Ovary (tissue), 9 donors: ENCODE results near the gene DSCAML1. TPM values are rescaled to one million over a fixed set of nuclear protein-coding genes. Genes with fewer than 3 reads are reported as not detected.

Experiments
- DNase-seq, 5 donors: peaks; one replicate each; pipeline ENCODE4 v3.0.0-alpha.2; 2019 to 2020
- H3K27ac ChIP-seq, 2 donors: fragments of 200-600 bp; one replicate each; pipeline versions ENCODE4 v1.5.1 to v1.8.0; 2019 to 2022
- H3K27me3 ChIP-seq: fragments of 200-600 bp; one replicate; pipeline ENCODE4 v1.8.0; 2022
- H3K36me3 ChIP-seq: fragments of 200-600 bp; sonication (generic); one replicate; pipeline ENCODE4 v1.5.1; 2019
- H3K4me1 ChIP-seq: one replicate; pipeline ENCODE4 v1.8.1; 2013; ENCODE audit warnings: mild to moderate bottlenecking, moderate library complexity; ENCODE audit not compliant: insufficient read depth
- H3K4me3 ChIP-seq: fragments of 200-600 bp; sonication (generic); one replicate; pipeline ENCODE4 v1.5.1; 2017
- H3K9me3 ChIP-seq, 2 donors: fragments of 200-600 bp in 1 of 2; sonication (generic) in 1 of 2; one replicate each; pipeline versions ENCODE4 v1.5.1 to v1.8.1; 2013 to 2019; ENCODE audit warnings: mild to moderate bottlenecking in 1 of 2, moderate library complexity in 1 of 2
- CTCF ChIP-seq, 3 donors: fragments of 450-650 bp in 2 of 3; fragments of 200-600 bp in 1 of 3; IDR thresholded peaks; one replicate each; pipeline versions ENCODE4 v1.5.1 to v1.8.0; 2016 to 2022; ENCODE audit warnings: antibody characterized with exemption in 3 of 3, mild to moderate bottlenecking in 1 of 3
- EP300 ChIP-seq: sonication (generic); formaldehyde crosslinking; IDR thresholded peaks from one replicate; pipeline ENCODE4 v1.6.1; 2017; ENCODE audit warnings: antibody characterized with exemption
- POLR2A ChIP-seq: fragments of 450-650 bp; IDR thresholded peaks from one replicate; pipeline ENCODE4 v1.6.1; 2017; ENCODE audit warnings: antibody characterized with exemption, mild to moderate bottlenecking, moderate library complexity
- WGBS, 3 donors: extraction: QIAGEN DNeasy Blood & Tissue Kit in 1 of 3; methylation state at CpG; one replicate each; pipeline versions ENCODE4 v1.1.5 to v1.1.7; 2013 to 2017; 5-methylcytosine and 5-hydroxymethylcytosine counted together
- intact Hi-C, 4 donors: fragments of 100-400 bp; cut with DNase I; formaldehyde crosslinking; loops; one replicate each; pipeline versions ENCODE4 v1.11.0 to v1.15.1; 2022 to 2023
- polyA plus RNA-seq, 2 donors: library from polyadenylated mRNA; stranded (reverse); fragments of 200-250 nt in 1 of 2; fragments of 350-450 nt in 1 of 2; fragmentation: Illumina TruSeq in 1 of 2; extraction: RNeasy Lipid Tissue Mini Kit (QIAGEN cat#74804) in 1 of 2; gene quantifications; one replicate each; pipeline ENCODE4 v1.2.3, GENCODE V29; 2013 to 2014
- total RNA-seq, 7 donors: library from RNA; depleted of rRNA in 2 of 7; stranded (reverse); fragments of >200 nt in 2 of 7; fragmentation: NEBNext Ultra II Directional in 3 of 7; extraction: Animal tissue kit (Norgen Biotek cat#: 25700) in 3 of 7; gene quantifications; one replicate each; pipeline versions ENCODE4 v1.1.0 to v1.2.4, GENCODE V29; 2016 to 2023
- donor health status: DM: no; HTN: no; CAD: no; lungs with moderate emphysema.
- donor health status: DM: no; HTN: no; CAD: no.
- donor health status: Bipolar disorder and iron deficiency.
- donor health status: DM: yes; HTN: yes; CAD: no.
- donor health status: DM: no; HTN: no; CAD: no.
- donor health status: DM: yes; HTN: yes; CAD: no.

DSCAML1 gene
- total and polyA plus RNA-seq, 9 donors, result 0.77 to 16.5 (median 10.6) TPM

- H3K27me3 ChIP-seq, result no peaks in the 10 kb centered on the region
- DNase-seq, result no peak
- H3K4me3 ChIP-seq, result no peak overlapping the region
- intact Hi-C loops, result no loop called here
- no peak overlapping the region for H3K27ac ChIP-seq
- H3K9me3 ChIP-seq, result no peaks in the 10 kb centered on the region
- H3K4me1 ChIP-seq, result no peaks in the 10 kb centered on the region
- 81 to 83% (median 82%) methylated on average over 14 of the region's 14 CpGs for WGBS, 3 donors
- TF ChIP-seq POLR2A (no peak), EP300 (no peak), CTCF (IDR thresholded peaks at IDR 0.05) (no peak)
- H3K36me3 ChIP-seq, result no peaks in the 10 kb centered on the region
Observed at GRCh38 chr11:117410861-117411710, 385.9 kb downstream of the DSCAML1 start.

DNA sequence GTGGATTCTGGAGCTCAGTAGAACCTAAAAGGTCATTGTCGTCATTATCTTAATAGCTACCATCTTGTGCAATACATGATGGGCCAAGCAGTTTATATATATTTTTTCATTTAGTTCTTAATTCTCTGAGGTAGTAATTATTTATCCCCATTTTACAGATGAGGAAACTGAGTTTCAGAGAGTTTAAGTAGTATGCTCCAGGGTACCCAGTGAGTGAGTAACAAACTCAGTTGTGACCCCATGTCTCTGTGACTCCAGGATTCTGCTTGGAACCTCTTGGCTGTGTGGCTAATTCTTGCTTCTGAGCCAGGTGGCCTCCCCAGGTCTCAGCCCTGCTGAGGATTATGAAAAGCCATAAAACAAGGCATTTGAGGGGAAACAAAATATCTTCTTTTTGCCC lies 386.8 kb downstream of the DSCAML1 start:
- no peaks in the 10 kb centered on the region for H3K9me3 ChIP-seq
- DNase-seq, result no peak
- no peak overlapping the region for H3K4me3 ChIP-seq
- no peaks in the 10 kb centered on the region for H3K4me1 ChIP-seq
- intact Hi-C loops, result no loop called here
- WGBS, 3 donors, result 94 to 100% (median 97%) methylated on average over 1 of the region's 1 CpG
- no peaks in the 10 kb centered on the region for H3K27me3 ChIP-seq
- no peak overlapping the region for H3K27ac ChIP-seq
- TF ChIP-seq CTCF (IDR thresholded peaks at IDR 0.05) (no peak), POLR2A (no peak), EP300 (no peak)
- no peaks in the 10 kb centered on the region for H3K36me3 ChIP-seq

GRCh38 chr11:117409511-117409910 lies 387.5 kb downstream of the DSCAML1 start:
- TF ChIP-seq POLR2A (no peak), EP300 (no peak), CTCF (IDR thresholded peaks at IDR 0.05) (no peak)
- Histone ChIP-seq H3K27ac (no peak overlapping the region), H3K4me3 (no peak overlapping the region), H3K27me3 (no peaks in the 10 kb centered on the region), H3K9me3 (no peaks in the 10 kb centered on the region), H3K4me1 (no peaks in the 10 kb centered on the region), H3K36me3 (no peaks in the 10 kb centered on the region)
- no peak for DNase-seq
- WGBS, 3 donors, result 89 to 91% (median 91%) methylated on average over 12 of the region's 12 CpGs
- intact Hi-C loops, result no loop called here

GRCh38 chr11:117408356-117408755 lies 388.7 kb downstream of the DSCAML1 start:
- intact Hi-C loops, result no loop called here
- no peaks in the 10 kb centered on the region for H3K4me1 ChIP-seq
- H3K27me3 ChIP-seq, result no peaks in the 10 kb centered on the region
- no peak overlapping the region for H3K27ac ChIP-seq
- DNase-seq, result no peak
- H3K4me3 ChIP-seq, result no peak overlapping the region
- H3K36me3 ChIP-seq, result no peaks in the 10 kb centered on the region
- WGBS, 3 donors, result 97 to 98% (median 98%) methylated on average over 3 of the region's 3 CpGs
- TF ChIP-seq EP300 (no peak), CTCF (IDR thresholded peaks at IDR 0.05) (no peak), POLR2A (no peak)
- H3K9me3 ChIP-seq, result no peaks in the 10 kb centered on the region
